Measurements from ENCODE around the gene MT3. TPM values are rescaled to one million over a fixed set of nuclear protein-coding genes. Genes with fewer than 3 reads are reported as not detected.

Gene MT3
- polyA plus RNA-seq, 3 donors from 2014 or later, result not detected

GRCh38 chr16:56593573-56594291 is 4.4 kb downstream of the MT3 start:
- H3K36me3 Mint-ChIP-seq, result no peaks in the 10 kb centered on the region
- no peak overlapping the region for H3K4me3 Mint-ChIP-seq
- peaks cover 2 to 16% (median 4%) of the 10 kb centered on the region in 3 donors for H3K27me3 Mint-ChIP-seq (ENCODE audit: low read depth in 3 of 3)
- H3K27ac Mint-ChIP-seq, result no peak overlapping the region
- H3K4me1 Mint-ChIP-seq, result peaks cover 0 to 2% of the 10 kb centered on the region in 2 donors
- no peaks in the 10 kb centered on the region for H3K9me3 Mint-ChIP-seq
- DNase-seq, result no peak

GRCh38 chr16:56594292-56594619 is 4.9 kb downstream of the MT3 start:
- no peaks in the 10 kb centered on the region for H3K9me3 Mint-ChIP-seq
- H3K4me3 Mint-ChIP-seq, result no peak overlapping the region
- peaks cover 2 to 15% (median 4%) of the 10 kb centered on the region in 3 donors for H3K27me3 Mint-ChIP-seq (ENCODE audit: low read depth in 3 of 3)
- no peaks in the 10 kb centered on the region for H3K36me3 Mint-ChIP-seq
- H3K4me1 Mint-ChIP-seq, result no peaks in the 10 kb centered on the region
- no peak overlapping the region for H3K27ac Mint-ChIP-seq
- DNase-seq, result no peak

- DNase-seq, result peak; percentile 26 to 45 (median 28)
- H3K4me3 Mint-ChIP-seq, result no peak overlapping the region
- H3K4me1 Mint-ChIP-seq, result peaks cover 0 to 2% of the 10 kb centered on the region in 2 donors
- H3K27ac Mint-ChIP-seq, result no peak overlapping the region
- H3K27me3 Mint-ChIP-seq (ENCODE audit: low read depth in 3 of 3), result peaks cover 1 to 8% (median 4%) of the 10 kb centered on the region in 3 donors
- H3K36me3 Mint-ChIP-seq, result no peaks in the 10 kb centered on the region
- no peaks in the 10 kb centered on the region for H3K9me3 Mint-ChIP-seq
Measured at GRCh38 chr16:56600398-56600999, 11.2 kb downstream of the MT3 start.

- no peak overlapping the region for H3K27ac Mint-ChIP-seq
- H3K4me3 Mint-ChIP-seq, result no peak overlapping the region
- no peaks in the 10 kb centered on the region for H3K9me3 Mint-ChIP-seq
- H3K4me1 Mint-ChIP-seq, result peaks cover 1 to 6% of the 10 kb centered on the region in 2 donors
- DNase-seq, result no peak
- H3K36me3 Mint-ChIP-seq, result no peaks in the 10 kb centered on the region
- peaks cover 1 to 8% (median 4%) of the 10 kb centered on the region in 3 donors for H3K27me3 Mint-ChIP-seq (ENCODE audit: low read depth in 3 of 3)
Measured at GRCh38 chr16:56601325-56601724, 12.0 kb downstream of the MT3 start.

- DNase-seq, result no peak
- peak overlapping the region in 1 of 6 donors; percentile 37 for H3K27ac Mint-ChIP-seq
- H3K9me3 Mint-ChIP-seq, result no peaks in the 10 kb centered on the region
- H3K36me3 Mint-ChIP-seq, result no peaks in the 10 kb centered on the region
- no peak overlapping the region for H3K4me3 Mint-ChIP-seq
- H3K4me1 Mint-ChIP-seq, result peaks cover 22 to 26% of the 10 kb centered on the region in 2 donors
- peaks cover 6 to 9% (median 8%) of the 10 kb centered on the region in 3 donors for H3K27me3 Mint-ChIP-seq (ENCODE audit: low read depth in 3 of 3)
Measured at GRCh38 chr16:56603589-56603988, 14.3 kb downstream of the MT3 start.

GRCh38 chr16:56604966-56605365 is 15.6 kb downstream of the MT3 start:
- H3K9me3 Mint-ChIP-seq, result no peaks in the 10 kb centered on the region
- peak overlapping the region in 4 of 6 donors; percentile 2 to 81 (median 46) for H3K27ac Mint-ChIP-seq
- no peak for DNase-seq
- H3K36me3 Mint-ChIP-seq, result no peaks in the 10 kb centered on the region
- peaks cover 36 to 39% of the 10 kb centered on the region in 2 donors for H3K4me1 Mint-ChIP-seq
- H3K27me3 Mint-ChIP-seq (ENCODE audit: low read depth in 3 of 3), result peaks cover 7 to 13% (median 9%) of the 10 kb centered on the region in 3 donors
- no peak overlapping the region for H3K4me3 Mint-ChIP-seq

DNA sequence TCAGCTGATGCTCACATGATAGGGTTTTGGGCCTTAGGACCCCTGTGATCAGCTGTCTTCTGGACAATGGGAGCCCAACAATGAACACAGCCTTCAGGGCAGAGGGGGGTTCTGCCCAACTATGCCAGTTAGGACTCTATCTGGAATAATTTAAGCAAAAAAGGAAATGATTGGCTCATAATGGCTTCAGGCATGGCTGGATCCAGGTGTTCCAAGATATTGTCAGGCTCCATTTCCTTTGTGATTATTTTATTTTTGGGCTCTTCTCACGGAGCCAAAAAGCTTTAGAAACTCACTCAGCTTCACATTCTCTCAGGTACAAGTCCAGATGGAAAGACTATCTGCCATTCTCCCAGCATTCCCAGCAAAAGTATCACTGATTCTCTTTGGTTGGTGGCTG is 16.1 kb downstream of the MT3 start:
- peak overlapping the region in 5 of 6 donors; percentile 14 to 95 (median 90) for H3K27ac Mint-ChIP-seq
- peaks cover 3 to 18% (median 9%) of the 10 kb centered on the region in 3 donors for H3K27me3 Mint-ChIP-seq (ENCODE audit: low read depth in 3 of 3)
- no peak for DNase-seq
- H3K9me3 Mint-ChIP-seq, result no peaks in the 10 kb centered on the region
- H3K4me1 Mint-ChIP-seq, result peaks cover 41 to 42% of the 10 kb centered on the region in 2 donors
- H3K36me3 Mint-ChIP-seq, result no peaks in the 10 kb centered on the region
- H3K4me3 Mint-ChIP-seq, result no peak overlapping the region

DNA sequence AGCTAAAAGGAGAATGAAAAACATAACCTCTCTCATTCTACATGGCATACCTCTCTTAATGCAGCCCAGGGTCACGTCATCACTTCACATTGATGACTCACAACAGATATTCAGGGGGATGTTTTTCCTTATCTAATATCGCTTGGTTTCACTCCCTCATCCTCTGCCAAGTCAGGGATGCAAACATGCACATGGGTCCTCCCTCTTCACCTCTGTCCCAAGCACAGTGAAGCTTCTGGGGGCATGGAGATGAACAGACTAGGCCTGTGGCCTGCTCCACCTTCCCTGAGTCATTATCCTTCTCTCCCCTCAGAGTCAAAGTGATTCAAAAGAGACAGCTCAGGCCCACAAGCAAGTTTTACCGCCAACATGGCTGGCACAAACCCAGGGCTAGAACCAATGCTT is 16.7 kb downstream of the MT3 start:
- Mint-ChIP-seq H3K4me1 (peaks cover 47 to 48% of the 10 kb centered on the region in 2 donors), H3K36me3 (no peaks in the 10 kb centered on the region), H3K27me3 (ENCODE audit: low read depth in 3 of 3) (peaks cover 2 to 19% (median 9%) of the 10 kb centered on the region in 3 donors), H3K9me3 (no peaks in the 10 kb centered on the region), H3K27ac (peak overlapping the region; percentile 83 to 97 (median 92)), H3K4me3 (no peak overlapping the region)
- no peak for DNase-seq

DNA sequence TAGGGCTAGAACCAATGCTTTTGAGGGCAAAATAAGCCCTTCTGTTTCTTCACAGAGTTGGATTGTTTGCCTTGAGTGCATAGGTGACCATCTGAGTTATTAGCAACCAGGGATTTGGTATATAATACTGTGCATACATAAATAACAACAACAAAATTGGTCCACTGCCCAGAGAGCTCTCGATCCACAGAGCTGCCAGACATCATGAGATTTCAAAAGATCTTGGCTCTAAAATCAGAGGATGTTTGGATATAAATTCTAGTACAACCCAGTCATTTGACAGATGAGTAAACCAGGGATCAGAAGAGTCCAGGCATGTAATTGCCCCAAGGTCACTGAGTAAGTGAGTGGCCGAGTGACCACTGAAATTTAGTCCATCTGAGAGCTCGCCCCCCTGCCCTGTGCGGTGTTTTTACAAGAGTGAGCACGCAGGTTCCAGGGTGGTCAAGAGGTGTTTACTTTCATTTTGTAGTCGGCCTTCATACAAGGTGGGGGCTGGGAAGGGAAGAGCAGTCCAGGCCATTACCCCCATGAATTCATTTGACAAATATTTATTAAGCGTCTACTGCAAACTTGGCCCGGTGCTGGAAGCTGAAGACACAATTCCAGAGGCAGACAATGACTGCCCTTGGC is 17.3 kb downstream of the MT3 start:
- H3K36me3 Mint-ChIP-seq, result no peaks in the 10 kb centered on the region
- no peaks in the 10 kb centered on the region for H3K9me3 Mint-ChIP-seq
- H3K27ac Mint-ChIP-seq, result peak overlapping the region; percentile 83 to 97 (median 92)
- DNase-seq, result no peak
- peaks cover 2 to 19% (median 9%) of the 10 kb centered on the region in 3 donors for H3K27me3 Mint-ChIP-seq (ENCODE audit: low read depth in 3 of 3)
- H3K4me1 Mint-ChIP-seq, result peaks cover 52 to 53% of the 10 kb centered on the region in 2 donors
- peak overlapping the region; percentile 51 to 75 (median 70) for H3K4me3 Mint-ChIP-seq

- Mint-ChIP-seq H3K4me1 (peaks cover 53 to 55% of the 10 kb centered on the region in 2 donors), H3K27me3 (ENCODE audit: low read depth in 3 of 3) (peaks cover 2 to 19% (median 8%) of the 10 kb centered on the region in 3 donors), H3K9me3 (no peaks in the 10 kb centered on the region), H3K4me3 (peak overlapping the region; percentile 64 to 97 (median 72)), H3K36me3 (no peaks in the 10 kb centered on the region), H3K27ac (peak overlapping the region; percentile 83 to 97 (median 92))
- DNase-seq, result peak; percentile 29 to 46 (median 46)
Measured at GRCh38 chr16:56607109-56607618, 17.8 kb downstream of the MT3 start.

GRCh38 chr16:56607675-56608042 is 18.3 kb downstream of the MT3 start:
- no peak for DNase-seq
- H3K4me1 Mint-ChIP-seq, result peaks cover 53 to 55% of the 10 kb centered on the region in 2 donors
- H3K36me3 Mint-ChIP-seq, result no peaks in the 10 kb centered on the region
- no peaks in the 10 kb centered on the region for H3K9me3 Mint-ChIP-seq
- H3K27ac Mint-ChIP-seq, result peak overlapping the region; percentile 83 to 97 (median 92)
- peak overlapping the region; percentile 72 to 99 (median 75) for H3K4me3 Mint-ChIP-seq
- peaks cover 2 to 19% (median 7%) of the 10 kb centered on the region in 3 donors for H3K27me3 Mint-ChIP-seq (ENCODE audit: low read depth in 3 of 3)

- H3K36me3 Mint-ChIP-seq, result no peaks in the 10 kb centered on the region
- no peaks in the 10 kb centered on the region for H3K9me3 Mint-ChIP-seq
- DNase-seq, result peak; percentile 81 to 86 (median 86)
- H3K27ac Mint-ChIP-seq, result peak within 1 kb of the TSS; percentile 88 to 97 (median 94)
- peak within 1 kb of the TSS; percentile 92 to 100 (median 97) for H3K4me3 Mint-ChIP-seq
- H3K4me1 Mint-ChIP-seq, result peaks cover 53 to 55% of the 10 kb centered on the region in 2 donors
- peaks cover 2 to 19% (median 7%) of the 10 kb centered on the region in 3 donors for H3K27me3 Mint-ChIP-seq (ENCODE audit: low read depth in 3 of 3)
Measured at GRCh38 chr16:56608043-56608875, 18.9 kb downstream of the MT3 start, which contains the start of gene MT2A. Gene MT2A (plus strand): TSS chr16:56608584. CDS start chr16:56608656, 72 bp downstream.

- peak overlapping the region; percentile 88 to 97 (median 94) for H3K27ac Mint-ChIP-seq
- peaks cover 53 to 55% of the 10 kb centered on the region in 2 donors for H3K4me1 Mint-ChIP-seq
Measured at GRCh38 chr16:56608876-56609462, 19.6 kb downstream of the MT3 start.

More at GRCh38 chr16:56608876-56609462, 19.6 kb downstream of the MT3 start:
- H3K27me3 Mint-ChIP-seq (ENCODE audit: low read depth in 3 of 3), result peaks cover 2 to 19% (median 5%) of the 10 kb centered on the region in 3 donors
- DNase-seq, result peak in 1 of 3 donors; percentile 7
- H3K4me3 Mint-ChIP-seq, result peak overlapping the region; percentile 92 to 100 (median 97)
- no peaks in the 10 kb centered on the region for H3K36me3 Mint-ChIP-seq
- no peaks in the 10 kb centered on the region for H3K9me3 Mint-ChIP-seq
